ENCODE data around the gene DMRTB1.

DMRTB1 gene

GRCh38 chr1:53448241-53448841 lies 10.9 kb upstream of the DMRTB1 start:
- no peaks in the 10 kb centered on the region for H3K4me1 Mint-ChIP-seq (ENCODE audit: low read depth)
- H3K9me3 Mint-ChIP-seq: no peaks in the 10 kb centered on the region
- H3K36me3 Mint-ChIP-seq (ENCODE audit: low read depth): no peaks in the 10 kb centered on the region
- no peak overlapping the region for H3K27ac Mint-ChIP-seq
- DNase-seq: no peak
- no peak overlapping the region for H3K4me3 Mint-ChIP-seq
- peaks cover 4% of the 10 kb centered on the region for H3K27me3 Mint-ChIP-seq

- DNase-seq: no peak
- H3K4me3 Mint-ChIP-seq: no peak overlapping the region
- H3K36me3 Mint-ChIP-seq (ENCODE audit: low read depth): no peaks in the 10 kb centered on the region
- no peaks in the 10 kb centered on the region for H3K9me3 Mint-ChIP-seq
- no peak overlapping the region for H3K27ac Mint-ChIP-seq
- H3K4me1 Mint-ChIP-seq (ENCODE audit: low read depth): no peaks in the 10 kb centered on the region
- H3K27me3 Mint-ChIP-seq: peaks cover 4% of the 10 kb centered on the region
These were observed 10.2 kb upstream of the DMRTB1 start for GRCh38 chr1:53449021-53449420.

DNA sequence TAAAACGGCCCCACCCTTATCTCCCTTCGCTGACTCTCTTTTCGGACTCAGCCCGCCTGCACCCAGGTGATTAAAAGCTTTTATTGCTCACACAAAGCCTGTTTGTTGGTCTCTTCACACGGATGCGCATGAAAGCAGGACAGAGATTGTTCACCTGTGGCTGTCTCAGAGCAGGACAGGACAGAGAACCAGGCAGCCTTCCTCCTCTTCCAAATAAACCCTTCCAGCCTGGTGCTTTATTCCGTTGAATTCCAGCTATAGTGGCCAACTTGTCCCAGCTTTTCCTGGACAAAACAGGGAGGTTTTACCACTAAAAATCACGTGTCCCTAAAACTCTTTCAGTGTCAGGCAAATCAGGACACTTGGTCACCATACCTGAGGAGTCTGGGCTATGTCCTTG lies 9.5 kb upstream of the DMRTB1 start:
- DNase-seq: no peak
- Mint-ChIP-seq H3K27me3 (peaks cover 4% of the 10 kb centered on the region), H3K4me3 (no peak overlapping the region), H3K27ac (no peak overlapping the region), H3K9me3 (no peaks in the 10 kb centered on the region), H3K36me3 (ENCODE audit: low read depth) (no peaks in the 10 kb centered on the region), H3K4me1 (ENCODE audit: low read depth) (no peaks in the 10 kb centered on the region)

- no peaks in the 10 kb centered on the region for H3K36me3 Mint-ChIP-seq (ENCODE audit: low read depth)
- peaks cover 4% of the 10 kb centered on the region for H3K27me3 Mint-ChIP-seq
- no peak for DNase-seq
- no peaks in the 10 kb centered on the region for H3K4me1 Mint-ChIP-seq (ENCODE audit: low read depth)
- no peak overlapping the region for H3K27ac Mint-ChIP-seq
- H3K4me3 Mint-ChIP-seq: no peak overlapping the region
- no peaks in the 10 kb centered on the region for H3K9me3 Mint-ChIP-seq
These were observed 9.0 kb upstream of the DMRTB1 start for GRCh38 chr1:53450225-53450624.

DNA sequence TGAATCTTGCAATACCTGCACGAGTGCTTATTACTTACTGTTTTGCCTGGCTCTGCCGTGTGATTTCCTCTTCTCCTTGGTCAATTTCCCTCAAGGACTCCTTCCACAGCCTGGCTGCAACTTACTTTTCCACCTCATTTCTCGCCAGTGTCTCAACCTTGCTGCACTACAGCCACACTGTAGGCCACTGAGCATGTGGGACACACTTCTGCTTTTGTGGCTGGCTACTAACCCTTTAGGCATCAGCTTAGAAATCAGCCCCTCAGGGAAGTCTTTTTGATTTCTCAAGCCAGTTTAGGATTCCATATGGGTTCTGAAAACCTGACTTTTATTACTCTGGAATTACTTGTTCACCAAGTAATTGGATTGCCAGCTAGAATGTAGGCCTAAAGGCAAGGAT lies 5.2 kb upstream of the DMRTB1 start:
- Mint-ChIP-seq H3K36me3 (ENCODE audit: low read depth) (no peaks in the 10 kb centered on the region), H3K4me1 (ENCODE audit: low read depth) (no peaks in the 10 kb centered on the region), H3K9me3 (no peaks in the 10 kb centered on the region), H3K4me3 (no peak overlapping the region), H3K27me3 (peaks cover 2% of the 10 kb centered on the region), H3K27ac (no peak overlapping the region)
- no peak for DNase-seq

DNA sequence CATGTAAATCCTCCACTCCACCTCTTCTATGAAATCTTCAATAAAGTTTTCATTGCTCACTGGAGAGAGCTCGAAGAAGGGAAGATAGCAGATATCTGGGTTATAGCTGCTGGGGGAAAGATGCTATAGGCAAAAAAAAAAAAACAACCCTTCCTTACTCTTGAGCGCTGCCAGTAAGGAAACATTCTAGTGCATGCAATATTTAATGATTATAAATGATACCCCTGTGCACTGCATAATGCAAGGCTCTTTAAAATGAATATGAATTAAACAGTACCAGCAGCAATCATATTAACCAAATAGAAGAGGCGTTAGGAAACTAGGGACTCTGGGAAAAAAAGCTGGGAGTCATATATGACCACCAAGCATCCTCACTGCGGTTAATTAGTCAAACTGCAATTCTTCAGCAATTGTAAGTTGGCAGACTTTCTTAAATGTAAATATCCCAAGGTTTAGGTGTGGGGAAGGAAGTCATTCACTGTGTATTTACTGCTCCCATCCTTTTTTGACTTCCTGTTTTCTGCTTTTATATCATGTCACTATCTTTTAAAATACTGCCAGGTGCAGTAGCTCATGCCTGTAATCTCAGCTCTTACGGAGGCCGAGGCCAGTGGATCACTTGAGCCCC lies 3.7 kb upstream of the DMRTB1 start:
- no peak overlapping the region for H3K27ac Mint-ChIP-seq

DNA sequence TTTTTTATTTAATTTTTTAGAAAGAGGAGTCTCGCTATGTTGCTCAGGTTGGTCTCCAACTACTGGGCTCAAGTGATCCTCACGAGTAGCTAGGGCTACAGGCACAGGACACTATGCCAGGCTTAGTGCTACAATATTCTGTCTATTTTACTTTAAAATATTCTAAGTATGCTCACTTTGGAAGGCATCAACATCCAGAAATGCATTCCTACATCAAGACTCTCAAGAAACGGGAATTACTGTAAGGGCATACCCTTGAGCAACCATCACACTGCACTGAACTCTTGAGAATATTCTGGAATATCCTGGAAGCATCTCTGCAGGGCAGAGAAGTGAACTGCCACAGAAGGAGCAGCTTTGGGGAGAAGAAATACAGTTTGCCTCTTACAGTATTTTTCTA lies 565 bp upstream of the DMRTB1 start:
- Mint-ChIP-seq H3K9me3 (no peaks in the 10 kb centered on the region), H3K36me3 (ENCODE audit: low read depth) (no peaks in the 10 kb centered on the region), H3K27me3 (no peaks in the 10 kb centered on the region), H3K4me3 (no peak overlapping the region), H3K4me1 (ENCODE audit: low read depth) (no peaks in the 10 kb centered on the region), H3K27ac (no peak overlapping the region)
- DNase-seq: no peak

More for the DNA sequence above, 3.7 kb upstream of the DMRTB1 start:
- H3K9me3 Mint-ChIP-seq: no peaks in the 10 kb centered on the region
- H3K36me3 Mint-ChIP-seq (ENCODE audit: low read depth): no peaks in the 10 kb centered on the region
- no peaks in the 10 kb centered on the region for H3K4me1 Mint-ChIP-seq (ENCODE audit: low read depth)
- H3K27me3 Mint-ChIP-seq: no peaks in the 10 kb centered on the region
- H3K4me3 Mint-ChIP-seq: no peak overlapping the region
- no peak for DNase-seq

DNA sequence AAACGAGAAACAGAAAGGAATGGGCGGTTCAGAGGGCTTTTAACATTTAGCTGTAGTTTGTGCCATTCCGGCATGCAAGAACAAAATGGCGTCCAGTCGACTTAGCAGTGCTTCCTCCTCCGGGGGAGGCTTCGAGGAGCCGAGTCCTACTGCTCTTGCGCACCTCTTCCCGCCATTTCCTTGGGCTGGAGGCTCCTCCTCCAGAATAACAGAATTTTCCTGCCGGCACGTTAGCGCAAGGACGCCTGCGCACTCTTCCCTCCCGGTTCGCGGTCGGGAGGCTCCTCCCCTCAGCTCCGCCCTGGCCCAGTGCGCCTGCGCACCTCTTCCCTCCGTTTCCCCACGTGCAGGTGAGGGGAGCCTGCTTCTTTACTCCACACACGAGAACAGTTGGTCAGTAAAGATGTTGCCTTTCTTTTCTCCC lies 1.0 kb downstream of the DMRTB1 start:
- no peaks in the 10 kb centered on the region for H3K4me1 Mint-ChIP-seq (ENCODE audit: low read depth)
- no peak for DNase-seq
- H3K27me3 Mint-ChIP-seq: no peaks in the 10 kb centered on the region
- no peaks in the 10 kb centered on the region for H3K36me3 Mint-ChIP-seq (ENCODE audit: low read depth)
- H3K9me3 Mint-ChIP-seq: no peaks in the 10 kb centered on the region
- H3K27ac Mint-ChIP-seq: no peak overlapping the region
- no peak overlapping the region for H3K4me3 Mint-ChIP-seq

DNA sequence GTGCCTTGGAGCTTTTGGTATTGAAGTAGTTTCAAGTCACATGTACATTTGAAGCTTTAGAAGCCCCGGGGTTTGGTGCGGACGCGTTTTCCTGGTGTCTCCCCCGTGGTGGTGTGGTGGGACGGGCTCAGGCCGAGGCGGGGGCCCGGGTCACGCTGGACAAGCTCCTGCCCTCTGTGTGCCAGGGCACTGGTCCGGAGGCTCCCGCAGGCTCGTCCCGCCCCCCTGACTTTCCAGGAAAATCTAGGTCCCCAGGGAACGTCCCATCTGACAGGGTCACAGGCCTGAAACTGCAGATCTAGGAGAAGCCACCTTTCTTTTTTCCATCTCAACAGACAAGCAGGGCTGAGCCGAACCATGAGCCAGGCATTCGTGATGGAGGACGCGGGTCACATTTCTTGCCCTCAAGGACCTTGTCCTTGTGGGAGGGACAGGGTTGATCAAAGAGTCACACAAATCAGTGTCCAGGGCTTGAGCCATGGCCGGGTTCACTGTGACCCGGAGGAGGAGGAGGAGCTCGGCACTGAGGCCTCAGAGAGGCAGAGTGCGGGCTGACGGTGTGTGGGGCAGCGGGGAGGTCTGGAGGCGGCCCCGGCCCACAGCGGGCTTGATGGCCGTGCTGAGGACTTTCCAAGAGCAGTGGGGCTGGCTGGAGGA lies 1.6 kb downstream of the DMRTB1 start:
- Mint-ChIP-seq H3K27me3 (no peaks in the 10 kb centered on the region), H3K27ac (no peak overlapping the region), H3K9me3 (no peaks in the 10 kb centered on the region), H3K4me1 (ENCODE audit: low read depth) (no peaks in the 10 kb centered on the region), H3K36me3 (ENCODE audit: low read depth) (no peaks in the 10 kb centered on the region), H3K4me3 (no peak overlapping the region)
- no peak for DNase-seq

GRCh38 chr1:53461323-53462044 lies 2.3 kb downstream of the DMRTB1 start:
- Mint-ChIP-seq H3K4me1 (ENCODE audit: low read depth) (no peaks in the 10 kb centered on the region), H3K9me3 (no peaks in the 10 kb centered on the region), H3K36me3 (ENCODE audit: low read depth) (no peaks in the 10 kb centered on the region), H3K4me3 (no peak overlapping the region), H3K27ac (no peak overlapping the region), H3K27me3 (no peaks in the 10 kb centered on the region)
- DNase-seq: no peak

GRCh38 chr1:53462193-53462592 lies 3.0 kb downstream of the DMRTB1 start:
- Mint-ChIP-seq H3K4me3 (no peak overlapping the region), H3K27me3 (no peaks in the 10 kb centered on the region), H3K9me3 (no peaks in the 10 kb centered on the region)

DNA sequence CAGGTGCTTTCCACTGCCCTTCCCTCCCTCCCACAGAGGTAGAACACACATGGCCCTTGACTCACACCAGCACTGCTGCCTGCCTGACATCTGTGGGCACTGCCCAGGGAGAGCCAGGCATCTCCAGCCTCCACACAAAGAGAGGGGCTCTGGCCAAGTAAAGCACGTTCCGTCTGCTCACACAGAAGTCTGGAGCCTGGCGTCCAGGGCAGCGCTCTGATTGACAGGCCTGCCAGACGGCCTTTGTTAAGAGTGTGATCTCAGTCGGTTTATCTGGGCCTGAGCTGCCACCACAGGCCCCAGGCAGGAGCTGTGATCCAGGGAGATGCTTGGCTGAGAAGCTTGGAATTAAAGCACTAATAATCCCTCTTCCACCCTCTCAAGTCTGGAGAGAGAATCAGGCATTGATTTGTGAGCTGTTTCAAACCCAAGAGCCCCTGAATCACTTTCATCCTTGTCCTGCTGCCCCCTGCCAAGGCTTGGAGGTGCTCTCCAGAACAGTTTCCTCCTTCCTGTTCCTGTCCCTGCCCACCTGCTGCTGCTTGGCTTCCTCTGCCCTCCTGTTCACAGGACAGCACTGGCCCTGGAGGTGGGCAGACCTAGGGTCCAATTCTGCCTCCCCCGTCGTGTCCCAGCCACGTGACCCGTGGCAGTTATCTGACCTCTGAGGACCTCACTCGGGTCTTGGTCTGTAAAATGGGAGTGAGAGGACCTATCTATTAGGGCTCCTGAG lies 3.7 kb downstream of the DMRTB1 start:
- Mint-ChIP-seq H3K27ac (no peak overlapping the region), H3K4me3 (no peak overlapping the region), H3K9me3 (no peaks in the 10 kb centered on the region), H3K36me3 (ENCODE audit: low read depth) (no peaks in the 10 kb centered on the region), H3K27me3 (no peaks in the 10 kb centered on the region), H3K4me1 (ENCODE audit: low read depth) (no peaks in the 10 kb centered on the region)
- no peak for DNase-seq

More at GRCh38 chr1:53462193-53462592, 3.0 kb downstream of the DMRTB1 start:
- H3K27ac Mint-ChIP-seq: no peak overlapping the region
- no peaks in the 10 kb centered on the region for H3K36me3 Mint-ChIP-seq (ENCODE audit: low read depth)
- DNase-seq: no peak
- no peaks in the 10 kb centered on the region for H3K4me1 Mint-ChIP-seq (ENCODE audit: low read depth)

- DNase-seq: no peak
- Mint-ChIP-seq H3K27ac (no peak overlapping the region), H3K9me3 (no peaks in the 10 kb centered on the region), H3K4me3 (no peak overlapping the region), H3K36me3 (ENCODE audit: low read depth) (no peaks in the 10 kb centered on the region), H3K4me1 (ENCODE audit: low read depth) (no peaks in the 10 kb centered on the region), H3K27me3 (no peaks in the 10 kb centered on the region)
These were observed 5.0 kb downstream of the DMRTB1 start for GRCh38 chr1:53463961-53464899.

Measured in activated T-cell treated with anti-CD3 and anti-CD28 coated beads, Interleukin-2, amount 50 U/mL, for 24 hours (primary cell).